Central memory CD4-positive, alpha-beta T cell (primary cell): ENCODE data around the gene EGLN1.
"Not testable (repeated sequence)": the region's sequence is repeated elsewhere in the genome, so short reads cannot be mapped to it uniquely, and the experiment has no call there.

ENCODE experiments used
- DNase-seq: peaks from one replicate; pipeline ENCODE4 v3.0.0; 2022
- total RNA-seq, 3 experiments: gene quantifications; one replicate each; lab custom pipeline; 2026; lab: John Stamatoyannopoulos, UW

EGLN1 gene
- 5.6 to 17.1 (median 13.3) reads per million in 3 experiments for total RNA-seq

- DNase-seq, result peak; percentile 80
Measured at GRCh38 chr1:231421971-231422797, at the start of gene EGLN1. Gene EGLN1 (minus strand): TSS chr1:231422287. CDS start chr1:231421888, 399 bp downstream.

- not testable (repeated sequence) for DNase-seq
Measured at GRCh38 chr1:231471500-231471899, 49.4 kb upstream of the EGLN1 start.

GRCh38 chr1:231471027-231471426 is 48.9 kb upstream of the EGLN1 start:
- DNase-seq, result not testable (repeated sequence)

- DNase-seq, result no peak
Measured at GRCh38 chr1:231467986-231468385, 45.9 kb upstream of the EGLN1 start.

GRCh38 chr1:231465051-231465450 is 43.0 kb upstream of the EGLN1 start:
- no peak for DNase-seq

- DNase-seq, result no peak
Measured at GRCh38 chr1:231463541-231463940, 41.5 kb upstream of the EGLN1 start.

- peak; percentile 77 for DNase-seq
Measured at GRCh38 chr1:231460614-231461013, 38.5 kb upstream of the EGLN1 start.

GRCh38 chr1:231459438-231459837 is 37.4 kb upstream of the EGLN1 start:
- DNase-seq, result not testable (repeated sequence)

GRCh38 chr1:231457956-231458355 is 35.9 kb upstream of the EGLN1 start:
- DNase-seq, result not testable (repeated sequence)

- not testable (repeated sequence) for DNase-seq
Measured at GRCh38 chr1:231454133-231454532, 32.0 kb upstream of the EGLN1 start.

- DNase-seq, result no peak
Measured at GRCh38 chr1:231446138-231446537, 24.1 kb upstream of the EGLN1 start.

GRCh38 chr1:231444059-231444458 is 22.0 kb upstream of the EGLN1 start:
- no peak for DNase-seq

- DNase-seq, result no peak
Measured at GRCh38 chr1:231443363-231443762, 21.3 kb upstream of the EGLN1 start.

- DNase-seq, result no peak
Measured at GRCh38 chr1:231442735-231443134, 20.6 kb upstream of the EGLN1 start.

- no peak for DNase-seq
Measured at GRCh38 chr1:231432996-231433395, 10.9 kb upstream of the EGLN1 start.

- DNase-seq, result no peak
Measured at GRCh38 chr1:231431665-231432415, 9.8 kb upstream of the EGLN1 start.

- DNase-seq, result not testable (repeated sequence)
Measured at GRCh38 chr1:231430678-231431352, 8.7 kb upstream of the EGLN1 start.

GRCh38 chr1:231428377-231428776 is 6.3 kb upstream of the EGLN1 start:
- no peak for DNase-seq

GRCh38 chr1:231424950-231425805 is 3.1 kb upstream of the EGLN1 start:
- no peak for DNase-seq

GRCh38 chr1:231423648-231424047 is 1.6 kb upstream of the EGLN1 start:
- no peak for DNase-seq

GRCh38 chr1:231422798-231423309 is 767 bp upstream of the EGLN1 start:
- DNase-seq, result no peak

GRCh38 chr1:231421546-231421970 is 529 bp downstream of the EGLN1 start:
- peak; percentile 50 for DNase-seq
